ENCODE results near the gene SLC48A1. TPM values are rescaled to one million over a fixed set of nuclear protein-coding genes. Genes with fewer than 3 reads are reported as not detected.

The SLC48A1 gene
- total and polyA plus RNA-seq, 10 of the 15 experiments (the other 5 are each of a cell fraction or from before 2014, with no cell fraction given), result 1.1 to 4.9 (median 1.9) TPM

DNA sequence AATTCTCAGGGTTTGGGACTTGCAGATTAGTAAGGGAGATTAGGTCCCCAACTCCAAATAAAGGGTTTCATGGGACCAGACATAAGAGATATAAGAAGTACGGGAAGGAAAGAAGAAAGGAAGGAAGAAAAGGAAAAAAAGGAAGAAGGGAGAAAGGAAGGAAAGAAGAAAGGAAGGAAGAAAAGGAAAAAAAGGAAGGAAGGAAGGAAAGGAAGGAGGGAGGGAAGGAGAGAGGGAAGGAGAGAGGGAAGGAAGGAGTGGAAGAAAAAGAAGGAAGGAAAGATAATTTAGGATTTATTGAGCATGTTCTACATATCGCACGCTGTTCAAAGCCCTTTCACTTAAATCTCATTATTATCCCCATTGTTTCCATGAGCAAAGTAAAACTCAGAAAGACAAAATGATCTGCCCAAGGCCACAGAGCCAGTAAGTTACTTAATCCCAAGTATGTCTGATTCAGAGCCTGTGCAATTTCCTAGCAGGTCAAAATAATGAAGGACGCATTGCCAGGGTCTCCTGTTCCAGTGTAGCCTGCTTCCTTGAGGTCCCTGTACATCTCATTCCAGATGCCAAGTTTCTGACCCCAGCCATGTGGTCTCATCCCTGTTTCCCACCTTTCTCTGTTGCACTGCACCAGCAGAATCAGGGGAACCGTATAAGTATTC, 50.5 kb downstream of the SLC48A1 start (continued):
- TF ChIP-seq NR2F1 (conservative IDR thresholded peaks at IDR 0.05) (no peak), YY1 (IDR thresholded peaks at IDR 0.05; ENCODE audit: low read depth, low read length) (no peak)
- TF ChIP-seq, protein P1, sequence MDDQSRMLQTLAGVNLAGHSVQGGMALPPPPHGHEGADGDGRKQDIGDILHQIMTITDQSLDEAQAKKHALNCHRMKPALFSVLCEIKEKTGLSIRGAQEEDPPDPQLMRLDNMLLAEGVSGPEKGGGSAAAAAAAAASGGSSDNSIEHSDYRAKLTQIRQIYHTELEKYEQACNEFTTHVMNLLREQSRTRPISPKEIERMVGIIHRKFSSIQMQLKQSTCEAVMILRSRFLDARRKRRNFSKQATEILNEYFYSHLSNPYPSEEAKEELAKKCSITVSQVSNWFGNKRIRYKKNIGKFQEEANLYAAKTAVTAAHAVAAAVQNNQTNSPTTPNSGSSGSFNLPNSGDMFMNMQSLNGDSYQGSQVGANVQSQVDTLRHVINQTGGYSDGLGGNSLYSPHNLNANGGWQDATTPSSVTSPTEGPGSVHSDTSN (IDR thresholded peaks at IDR 0.05; ENCODE audit: insufficient replicate concordance, low read depth, low read length), result no peak

DNA sequence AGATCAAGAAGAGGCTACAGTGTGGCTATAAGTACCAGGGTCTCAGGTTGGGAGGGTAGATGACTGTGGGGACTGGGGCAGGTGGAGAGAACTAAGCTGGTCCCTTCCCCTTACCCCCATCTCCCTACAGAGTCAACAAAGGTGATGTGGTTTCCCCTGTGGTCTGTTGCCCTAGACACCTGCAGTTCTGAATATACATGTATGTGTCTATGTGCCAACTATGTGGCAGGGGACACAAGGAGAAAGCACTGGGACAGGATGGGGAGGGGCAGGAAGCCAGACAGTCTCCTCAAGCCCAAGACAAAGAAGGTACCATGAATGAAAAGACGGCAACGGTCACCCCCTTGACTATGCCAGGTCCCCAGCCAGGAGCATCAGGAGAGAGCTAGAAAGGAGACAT, 51.2 kb downstream of the SLC48A1 start:
- CTCF ChIA-PET, result no interaction called here
- no peak for DNase-seq (ENCODE audit: low read depth, low spot score)

More for the DNA sequence above, 51.2 kb downstream of the SLC48A1 start:
- H3K27me3 ChIP-seq (replicated peaks in 1 of 2; ENCODE audit: control insufficient read depth in 2 of 2, insufficient read depth in 2 of 2, low read length in 1 of 2), result peaks cover 0 to 4% of the 10 kb centered on the region in 2 experiments; a peak in 3 of 4 replicates
- intact Hi-C loops (cut with micrococcal nuclease; ENCODE audit: unreplicated experiment), result no loop called here
- SMC1A ChIA-PET (ENCODE audit: uncharacterized antibody, unreplicated experiment), result interaction anchor here (0.9 kb wide), 1 partner anchor 18 kb away, joined by 4 read pairs; no protein-coding TSS in a partner anchor
- H3K4me2 ChIP-seq (ENCODE audit: control insufficient read depth, insufficient read depth), result no peak overlapping the region
- WGBS (ENCODE audit: insufficient coverage, insufficient replicate concordance, low lambda C conversion rate, missing lambda C conversion rate), result 74% methylated on average over 2 of the region's 2 CpGs
- H2AFZ ChIP-seq (ENCODE audit: control insufficient read depth, low read depth, low read length), result no peak overlapping the region
- H3K36me3 ChIP-seq (ENCODE audit: control insufficient read depth in 2 of 2, insufficient read depth in 2 of 2, low read length in 1 of 2), result no peaks in the 10 kb centered on the region
- peaks cover 29% of the 10 kb centered on the region for H3K4me1 ChIP-seq (ENCODE audit: control insufficient read depth, insufficient read depth, low read length)
- TF ChIP-seq NFYA (IDR thresholded peaks at IDR 0.05; ENCODE audit: borderline replicate concordance, low read depth, low read length), result no peak
- FAIRE-seq, result no peak
- no peaks in the 10 kb centered on the region for H4K20me1 ChIP-seq (ENCODE audit: control insufficient read depth, insufficient read depth)
- RAD21 ChIA-PET (ENCODE audit: unreplicated experiment), result no interaction called here
- no peak overlapping the region for H3K9ac ChIP-seq (ENCODE audit: control insufficient read depth, insufficient read depth, low read length)
- H3K9me3 ChIP-seq (replicated peaks; ENCODE audit: control insufficient read depth, insufficient read depth, low read length), result no peaks in the 10 kb centered on the region
- no peak for ATAC-seq
- no peak overlapping the region for H3K4me3 ChIP-seq
- POLR2A ChIA-PET, result interaction anchor here (0.9 kb wide), 1 partner anchor 9 kb away, joined by 4 read pairs; no protein-coding TSS in a partner anchor
- no peak overlapping the region for H3K27ac ChIP-seq (ENCODE audit: control insufficient read depth, insufficient read depth)
- BruUV-seq (replicated peaks), result no TSS peak
- in situ Hi-C loops (cut with MboI), result no loop called here
- H3K79me2 ChIP-seq (ENCODE audit: control insufficient read depth, insufficient read depth, low read length), result no peaks in the 10 kb centered on the region
